Measurements from ENCODE around the gene ABLIM3. TPM values are rescaled to one million over a fixed set of nuclear protein-coding genes. Genes with fewer than 3 reads are reported as not detected.

The ABLIM3 gene
- total and polyA plus RNA-seq, 2 experiments from 2014 or later, result 0.19 to 2.2 TPM

DNA sequence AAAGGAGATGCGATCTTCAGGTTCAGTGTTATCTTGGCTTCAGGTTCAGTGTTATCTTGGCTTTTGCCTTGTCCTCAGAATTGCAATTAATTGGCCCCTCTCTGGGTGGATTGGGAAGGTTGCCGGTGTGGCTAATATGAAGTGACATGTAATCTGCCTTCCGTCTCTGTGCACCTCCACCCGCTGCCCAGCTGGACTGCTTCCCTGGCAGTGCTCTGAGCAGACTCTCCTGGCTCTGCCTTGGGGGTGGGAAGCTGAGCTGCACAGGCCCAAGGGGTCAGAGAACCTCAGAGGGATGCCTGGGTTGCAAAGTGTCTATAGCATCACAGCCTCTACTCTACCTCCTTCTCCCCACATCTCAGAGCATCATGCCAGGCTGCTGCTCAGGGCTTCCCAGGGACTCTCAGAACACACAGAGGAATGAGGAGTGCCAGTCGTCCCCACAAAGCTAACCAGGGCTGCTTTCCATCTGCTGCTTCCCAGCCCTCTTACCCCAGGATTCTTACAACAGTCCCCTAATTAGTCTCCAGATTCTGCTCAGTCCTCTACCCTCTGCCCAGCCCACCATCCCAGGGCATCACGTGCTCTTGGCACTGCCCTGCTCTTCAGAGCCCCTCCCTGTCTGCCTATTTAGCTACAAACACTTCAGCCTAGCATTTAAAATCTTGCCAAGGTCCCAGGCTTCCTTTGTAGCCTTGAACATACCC is 76.0 kb downstream of the ABLIM3 start (continued):
- TF ChIP-seq, protein P1, sequence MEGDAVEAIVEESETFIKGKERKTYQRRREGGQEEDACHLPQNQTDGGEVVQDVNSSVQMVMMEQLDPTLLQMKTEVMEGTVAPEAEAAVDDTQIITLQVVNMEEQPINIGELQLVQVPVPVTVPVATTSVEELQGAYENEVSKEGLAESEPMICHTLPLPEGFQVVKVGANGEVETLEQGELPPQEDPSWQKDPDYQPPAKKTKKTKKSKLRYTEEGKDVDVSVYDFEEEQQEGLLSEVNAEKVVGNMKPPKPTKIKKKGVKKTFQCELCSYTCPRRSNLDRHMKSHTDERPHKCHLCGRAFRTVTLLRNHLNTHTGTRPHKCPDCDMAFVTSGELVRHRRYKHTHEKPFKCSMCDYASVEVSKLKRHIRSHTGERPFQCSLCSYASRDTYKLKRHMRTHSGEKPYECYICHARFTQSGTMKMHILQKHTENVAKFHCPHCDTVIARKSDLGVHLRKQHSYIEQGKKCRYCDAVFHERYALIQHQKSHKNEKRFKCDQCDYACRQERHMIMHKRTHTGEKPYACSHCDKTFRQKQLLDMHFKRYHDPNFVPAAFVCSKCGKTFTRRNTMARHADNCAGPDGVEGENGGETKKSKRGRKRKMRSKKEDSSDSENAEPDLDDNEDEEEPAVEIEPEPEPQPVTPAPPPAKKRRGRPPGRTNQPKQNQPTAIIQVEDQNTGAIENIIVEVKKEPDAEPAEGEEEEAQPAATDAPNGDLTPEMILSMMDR (conservative IDR thresholded peaks at IDR 0.05; ENCODE audit: low read depth in 2 of 2), result no peak
- TF ChIP-seq EZH2phosphoT487 (IDR thresholded peaks at IDR 0.05; ENCODE audit: unreplicated experiment) (no peak), ZNF114 (CRISPR knock-in tag; IDR thresholded peaks at IDR 0.05) (no peak), POLR2AphosphoS5 (IDR thresholded peaks at IDR 0.05; ENCODE audit: low read depth) (no peak)

DNA sequence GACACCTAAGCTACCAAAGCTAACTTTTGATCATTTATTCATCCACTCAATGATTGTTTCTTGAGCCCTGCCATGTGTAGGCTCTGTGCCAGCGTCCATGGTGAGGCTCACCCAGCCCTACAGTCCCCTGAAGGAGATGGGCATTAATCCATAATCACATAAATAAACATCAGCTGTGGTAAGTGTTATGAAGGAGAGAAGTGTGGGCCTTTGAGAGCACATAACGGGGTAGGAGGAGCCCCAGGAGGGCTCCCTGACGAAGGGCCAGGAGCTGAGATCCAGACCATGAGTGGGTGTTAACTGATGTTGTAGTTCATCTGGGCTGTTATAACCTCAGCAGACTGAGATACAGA is 76.5 kb downstream of the ABLIM3 start:
- Histone ChIP-seq H3F3A (replicated peaks; ENCODE audit: low read depth) (no peaks in the 10 kb centered on the region), H4K20me1 (replicated peaks; ENCODE audit: insufficient read depth) (no peaks in the 10 kb centered on the region), H3K27ac (ENCODE audit: low read depth) (no peak overlapping the region), H3K4me2 (no peak overlapping the region), H3K79me2 (replicated peaks; ENCODE audit: insufficient read depth) (no peaks in the 10 kb centered on the region), H3K9me2 (ENCODE audit: insufficient read depth) (no peaks in the 10 kb centered on the region), H3K4me3 (no peak overlapping the region), H3K4me1 (ENCODE audit: insufficient read depth) (no peaks in the 10 kb centered on the region), H3K27me3 (ENCODE audit: insufficient read depth) (no peaks in the 10 kb centered on the region), H2AFZ (no peak overlapping the region), H3K36me3 (ENCODE audit: insufficient read depth) (no peaks in the 10 kb centered on the region)
- no peaks in the 10 kb centered on the region for H3K4me1 Mint-ChIP-seq
- H3K9me3 Mint-ChIP-seq, result no peaks in the 10 kb centered on the region
- no peaks in the 10 kb centered on the region for H3K36me3 Mint-ChIP-seq (ENCODE audit: low read depth)
- peaks cover 4% of the 10 kb centered on the region for H3K27me3 Mint-ChIP-seq (ENCODE audit: insufficient read depth, low read depth, poor library complexity)
- DNase-seq (ENCODE audit: low spot score) (no peak), ATAC-seq (no peak)
- H3K4me3 Mint-ChIP-seq, result no peak overlapping the region
- H3K27ac Mint-ChIP-seq, result no peak overlapping the region
- TF ChIP-seq POLR2AphosphoS5 (IDR thresholded peaks at IDR 0.05; ENCODE audit: low read depth), result no peak
- TF ChIP-seq, protein P2, sequence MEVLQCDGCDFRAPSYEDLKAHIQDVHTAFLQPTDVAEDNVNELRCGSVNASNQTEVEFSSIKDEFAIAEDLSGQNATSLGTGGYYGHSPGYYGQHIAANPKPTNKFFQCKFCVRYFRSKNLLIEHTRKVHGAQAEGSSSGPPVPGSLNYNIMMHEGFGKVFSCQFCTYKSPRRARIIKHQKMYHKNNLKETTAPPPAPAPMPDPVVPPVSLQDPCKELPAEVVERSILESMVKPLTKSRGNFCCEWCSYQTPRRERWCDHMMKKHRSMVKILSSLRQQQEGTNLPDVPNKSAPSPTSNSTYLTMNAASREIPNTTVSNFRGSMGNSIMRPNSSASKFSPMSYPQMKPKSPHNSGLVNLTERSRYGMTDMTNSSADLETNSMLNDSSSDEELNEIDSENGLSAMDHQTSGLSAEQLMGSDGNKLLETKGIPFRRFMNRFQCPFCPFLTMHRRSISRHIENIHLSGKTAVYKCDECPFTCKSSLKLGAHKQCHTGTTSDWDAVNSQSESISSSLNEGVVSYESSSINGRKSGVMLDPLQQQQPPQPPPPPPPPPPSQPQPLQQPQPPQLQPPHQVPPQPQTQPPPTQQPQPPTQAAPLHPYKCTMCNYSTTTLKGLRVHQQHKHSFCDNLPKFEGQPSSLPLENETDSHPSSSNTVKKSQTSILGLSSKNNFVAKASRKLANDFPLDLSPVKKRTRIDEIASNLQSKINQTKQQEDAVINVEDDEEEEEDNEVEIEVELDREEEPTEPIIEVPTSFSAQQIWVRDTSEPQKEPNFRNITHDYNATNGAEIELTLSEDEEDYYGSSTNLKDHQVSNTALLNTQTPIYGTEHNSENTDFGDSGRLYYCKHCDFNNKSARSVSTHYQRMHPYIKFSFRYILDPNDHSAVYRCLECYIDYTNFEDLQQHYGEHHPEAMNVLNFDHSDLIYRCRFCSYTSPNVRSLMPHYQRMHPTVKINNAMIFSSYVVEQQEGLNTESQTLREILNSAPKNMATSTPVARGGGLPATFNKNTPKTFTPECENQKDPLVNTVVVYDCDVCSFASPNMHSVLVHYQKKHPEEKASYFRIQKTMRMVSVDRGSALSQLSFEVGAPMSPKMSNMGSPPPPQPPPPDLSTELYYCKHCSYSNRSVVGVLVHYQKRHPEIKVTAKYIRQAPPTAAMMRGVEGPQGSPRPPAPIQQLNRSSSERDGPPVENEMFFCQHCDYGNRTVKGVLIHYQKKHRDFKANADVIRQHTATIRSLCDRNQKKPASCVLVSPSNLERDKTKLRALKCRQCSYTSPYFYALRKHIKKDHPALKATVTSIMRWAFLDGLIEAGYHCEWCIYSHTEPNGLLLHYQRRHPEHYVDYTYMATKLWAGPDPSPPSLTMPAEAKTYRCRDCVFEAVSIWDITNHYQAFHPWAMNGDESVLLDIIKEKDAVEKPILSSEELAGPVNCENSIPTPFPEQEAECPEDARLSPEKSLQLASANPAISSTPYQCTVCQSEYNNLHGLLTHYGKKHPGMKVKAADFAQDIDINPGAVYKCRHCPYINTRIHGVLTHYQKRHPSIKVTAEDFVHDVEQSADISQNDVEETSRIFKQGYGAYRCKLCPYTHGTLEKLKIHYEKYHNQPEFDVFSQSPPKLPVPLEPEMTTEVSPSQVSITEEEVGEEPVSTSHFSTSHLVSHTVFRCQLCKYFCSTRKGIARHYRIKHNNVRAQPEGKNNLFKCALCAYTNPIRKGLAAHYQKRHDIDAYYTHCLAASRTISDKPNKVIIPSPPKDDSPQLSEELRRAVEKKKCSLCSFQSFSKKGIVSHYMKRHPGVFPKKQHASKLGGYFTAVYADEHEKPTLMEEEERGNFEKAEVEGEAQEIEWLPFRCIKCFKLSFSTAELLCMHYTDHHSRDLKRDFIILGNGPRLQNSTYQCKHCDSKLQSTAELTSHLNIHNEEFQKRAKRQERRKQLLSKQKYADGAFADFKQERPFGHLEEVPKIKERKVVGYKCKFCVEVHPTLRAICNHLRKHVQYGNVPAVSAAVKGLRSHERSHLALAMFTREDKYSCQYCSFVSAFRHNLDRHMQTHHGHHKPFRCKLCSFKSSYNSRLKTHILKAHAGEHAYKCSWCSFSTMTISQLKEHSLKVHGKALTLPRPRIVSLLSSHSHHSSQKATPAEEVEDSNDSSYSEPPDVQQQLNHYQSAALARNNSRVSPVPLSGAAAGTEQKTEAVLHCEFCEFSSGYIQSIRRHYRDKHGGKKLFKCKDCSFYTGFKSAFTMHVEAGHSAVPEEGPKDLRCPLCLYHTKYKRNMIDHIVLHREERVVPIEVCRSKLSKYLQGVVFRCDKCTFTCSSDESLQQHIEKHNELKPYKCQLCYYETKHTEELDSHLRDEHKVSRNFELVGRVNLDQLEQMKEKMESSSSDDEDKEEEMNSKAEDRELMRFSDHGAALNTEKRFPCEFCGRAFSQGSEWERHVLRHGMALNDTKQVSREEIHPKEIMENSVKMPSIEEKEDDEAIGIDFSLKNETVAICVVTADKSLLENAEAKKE (CRISPR knock-in tag; IDR thresholded peaks at IDR 0.05), result no peak
- TF ChIP-seq, protein P3, sequence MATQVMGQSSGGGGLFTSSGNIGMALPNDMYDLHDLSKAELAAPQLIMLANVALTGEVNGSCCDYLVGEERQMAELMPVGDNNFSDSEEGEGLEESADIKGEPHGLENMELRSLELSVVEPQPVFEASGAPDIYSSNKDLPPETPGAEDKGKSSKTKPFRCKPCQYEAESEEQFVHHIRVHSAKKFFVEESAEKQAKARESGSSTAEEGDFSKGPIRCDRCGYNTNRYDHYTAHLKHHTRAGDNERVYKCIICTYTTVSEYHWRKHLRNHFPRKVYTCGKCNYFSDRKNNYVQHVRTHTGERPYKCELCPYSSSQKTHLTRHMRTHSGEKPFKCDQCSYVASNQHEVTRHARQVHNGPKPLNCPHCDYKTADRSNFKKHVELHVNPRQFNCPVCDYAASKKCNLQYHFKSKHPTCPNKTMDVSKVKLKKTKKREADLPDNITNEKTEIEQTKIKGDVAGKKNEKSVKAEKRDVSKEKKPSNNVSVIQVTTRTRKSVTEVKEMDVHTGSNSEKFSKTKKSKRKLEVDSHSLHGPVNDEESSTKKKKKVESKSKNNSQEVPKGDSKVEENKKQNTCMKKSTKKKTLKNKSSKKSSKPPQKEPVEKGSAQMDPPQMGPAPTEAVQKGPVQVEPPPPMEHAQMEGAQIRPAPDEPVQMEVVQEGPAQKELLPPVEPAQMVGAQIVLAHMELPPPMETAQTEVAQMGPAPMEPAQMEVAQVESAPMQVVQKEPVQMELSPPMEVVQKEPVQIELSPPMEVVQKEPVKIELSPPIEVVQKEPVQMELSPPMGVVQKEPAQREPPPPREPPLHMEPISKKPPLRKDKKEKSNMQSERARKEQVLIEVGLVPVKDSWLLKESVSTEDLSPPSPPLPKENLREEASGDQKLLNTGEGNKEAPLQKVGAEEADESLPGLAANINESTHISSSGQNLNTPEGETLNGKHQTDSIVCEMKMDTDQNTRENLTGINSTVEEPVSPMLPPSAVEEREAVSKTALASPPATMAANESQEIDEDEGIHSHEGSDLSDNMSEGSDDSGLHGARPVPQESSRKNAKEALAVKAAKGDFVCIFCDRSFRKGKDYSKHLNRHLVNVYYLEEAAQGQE (IDR thresholded peaks at IDR 0.05; ENCODE audit: unreplicated experiment), result no peak
- TF ChIP-seq, protein P4, sequence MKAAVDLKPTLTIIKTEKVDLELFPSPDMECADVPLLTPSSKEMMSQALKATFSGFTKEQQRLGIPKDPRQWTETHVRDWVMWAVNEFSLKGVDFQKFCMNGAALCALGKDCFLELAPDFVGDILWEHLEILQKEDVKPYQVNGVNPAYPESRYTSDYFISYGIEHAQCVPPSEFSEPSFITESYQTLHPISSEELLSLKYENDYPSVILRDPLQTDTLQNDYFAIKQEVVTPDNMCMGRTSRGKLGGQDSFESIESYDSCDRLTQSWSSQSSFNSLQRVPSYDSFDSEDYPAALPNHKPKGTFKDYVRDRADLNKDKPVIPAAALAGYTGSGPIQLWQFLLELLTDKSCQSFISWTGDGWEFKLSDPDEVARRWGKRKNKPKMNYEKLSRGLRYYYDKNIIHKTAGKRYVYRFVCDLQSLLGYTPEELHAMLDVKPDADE (IDR thresholded peaks at IDR 0.05), result no peak
- TF ChIP-seq CREB1 (CRISPR knock-in tag; IDR thresholded peaks at IDR 0.05; ENCODE audit: low read depth), result no peak
- TF ChIP-seq EZH2phosphoT487 (IDR thresholded peaks at IDR 0.05; ENCODE audit: unreplicated experiment), result no peak
- no peak for TF ChIP-seq JUNB (IDR thresholded peaks at IDR 0.05; ENCODE audit: unreplicated experiment)
- TF ChIP-seq NANOG (IDR thresholded peaks at IDR 0.05; ENCODE audit: borderline replicate concordance), result no peak

Data from GM23338 (cell line).